ENCODE results near the gene MAPKBP1. TPM values are rescaled to one million over a fixed set of nuclear protein-coding genes. Genes with fewer than 3 reads are reported as not detected.
A peak's percentile ranks its signal among the peaks of the same experiment; 100 is the strongest.

The MAPKBP1 gene
- total and polyA plus RNA-seq, 9 donors = 10.6 to 46.9 (median 38.9) TPM

GRCh38 chr15:41868321-41868720 lies 94.0 kb downstream of the MAPKBP1 start:
- Histone ChIP-seq H3K4me3 (no peak overlapping the region), H3K27ac (no peak overlapping the region), H3K4me1 (ENCODE audit: insufficient read depth) (no peaks in the 10 kb centered on the region), H3K9me3 (no peaks in the 10 kb centered on the region), H3K27me3 (no peaks in the 10 kb centered on the region), H3K36me3 (no peaks in the 10 kb centered on the region)
- WGBS, 3 donors = 93 to 96% (median 95%) methylated on average over 12 to 15 of the region's 15 CpGs
- TF ChIP-seq POLR2A (IDR thresholded peaks at IDR 0.05) (no peak), EP300 (IDR thresholded peaks at IDR 0.05) (no peak), CTCF (IDR thresholded peaks at IDR 0.05) (no peak)
- no peak for DNase-seq
- intact Hi-C loops (cut with DNase I) = no loop called here

GRCh38 chr15:41869770-41870688 lies 95.7 kb downstream of the MAPKBP1 start:
- Histone ChIP-seq H3K4me3 (no peak overlapping the region), H3K27ac (no peak overlapping the region), H3K9me3 (no peaks in the 10 kb centered on the region), H3K4me1 (ENCODE audit: insufficient read depth) (no peaks in the 10 kb centered on the region), H3K36me3 (no peaks in the 10 kb centered on the region), H3K27me3 (no peaks in the 10 kb centered on the region)
- DNase-seq = no peak
- WGBS, 3 donors = 59 to 65% (median 61%) methylated on average over 42 of the region's 42 CpGs
- TF ChIP-seq POLR2A (IDR thresholded peaks at IDR 0.05) = no peak
- TF ChIP-seq EP300 (IDR thresholded peaks at IDR 0.05) = no peak
- no peak for TF ChIP-seq CTCF (IDR thresholded peaks at IDR 0.05)
- intact Hi-C loops (cut with DNase I) = no loop called here

DNA sequence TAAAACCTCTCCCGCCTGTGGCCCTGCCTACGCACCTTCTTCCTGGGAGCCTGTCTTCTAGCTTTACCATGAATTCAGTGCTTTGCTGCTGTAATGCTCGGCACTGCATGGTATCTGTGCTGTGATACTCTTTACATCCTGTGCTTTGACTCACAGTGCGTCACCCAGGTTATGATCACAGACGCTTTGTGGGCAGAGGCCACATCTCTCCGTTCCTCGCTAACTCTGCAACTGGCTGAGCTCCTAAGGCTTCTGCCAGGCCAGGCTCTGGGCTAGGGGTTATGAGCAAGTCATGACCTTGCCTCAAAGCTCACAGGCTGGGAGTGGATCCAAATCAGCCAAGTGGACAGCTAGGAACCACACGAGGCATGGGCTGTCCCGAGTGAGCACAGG lies 96.4 kb downstream of the MAPKBP1 start:
- Histone ChIP-seq H3K4me3 (no peak overlapping the region), H3K9me3 (no peaks in the 10 kb centered on the region), H3K4me1 (ENCODE audit: insufficient read depth) (no peaks in the 10 kb centered on the region), H3K36me3 (no peaks in the 10 kb centered on the region), H3K27me3 (no peaks in the 10 kb centered on the region), H3K27ac (no peak overlapping the region)
- intact Hi-C loops (cut with DNase I) = no loop called here
- no peak for TF ChIP-seq POLR2A (IDR thresholded peaks at IDR 0.05)
- TF ChIP-seq CTCF (IDR thresholded peaks at IDR 0.05) = no peak
- no peak for TF ChIP-seq EP300 (IDR thresholded peaks at IDR 0.05)
- 39 to 62% (median 47%) methylated on average over 9 of the region's 9 CpGs for WGBS, 3 donors
- DNase-seq = peak in 1 of 5 donors; percentile 51

GRCh38 chr15:41871175-41871905 lies 97.1 kb downstream of the MAPKBP1 start:
- no peak for DNase-seq
- 93% methylated on average over 19 of the region's 19 CpGs for WGBS, 3 donors
- H3K9me3 ChIP-seq = no peaks in the 10 kb centered on the region
- intact Hi-C loops (cut with DNase I) = no loop called here
- H3K27ac ChIP-seq = no peak overlapping the region
- H3K4me1 ChIP-seq (ENCODE audit: insufficient read depth) = no peaks in the 10 kb centered on the region
- TF ChIP-seq CTCF (IDR thresholded peaks at IDR 0.05) = no peak
- no peak for TF ChIP-seq POLR2A (IDR thresholded peaks at IDR 0.05)
- no peak for TF ChIP-seq EP300 (IDR thresholded peaks at IDR 0.05)
- H3K36me3 ChIP-seq = no peaks in the 10 kb centered on the region
- no peak overlapping the region for H3K4me3 ChIP-seq
- H3K27me3 ChIP-seq = no peaks in the 10 kb centered on the region
